22Rv1 (cell line): ENCODE measurements around the gene RFX6.

ENCODE experiments used
- H3K27ac ChIP-seq: fragments of 450-650 bp; 2 replicates; pipeline ENCODE4 v1.5.1; 2017
- CTCF ChIP-seq: fragments of 450-650 bp; IDR thresholded peaks from 2 replicates; pipeline ENCODE4 v1.5.1; 2017; ENCODE audit warnings: mild to moderate bottlenecking
- ZFX ChIP-seq: fragments of 450-650 bp; IDR thresholded peaks from 2 replicates; pipeline ENCODE4 v1.6.1; 2017; ENCODE audit warnings: antibody characterized with exemption, borderline replicate concordance

The RFX6 gene

GRCh38 chr6:116894669-116895068 is 17.6 kb downstream of the RFX6 start:
- TF ChIP-seq CTCF: no peak
- TF ChIP-seq ZFX: no peak
- no peak overlapping the region for H3K27ac ChIP-seq

- TF ChIP-seq ZFX: no peak
- no peak for TF ChIP-seq CTCF
- no peak overlapping the region for H3K27ac ChIP-seq
Measured at GRCh38 chr6:116895935-116896334, 18.9 kb downstream of the RFX6 start.

DNA sequence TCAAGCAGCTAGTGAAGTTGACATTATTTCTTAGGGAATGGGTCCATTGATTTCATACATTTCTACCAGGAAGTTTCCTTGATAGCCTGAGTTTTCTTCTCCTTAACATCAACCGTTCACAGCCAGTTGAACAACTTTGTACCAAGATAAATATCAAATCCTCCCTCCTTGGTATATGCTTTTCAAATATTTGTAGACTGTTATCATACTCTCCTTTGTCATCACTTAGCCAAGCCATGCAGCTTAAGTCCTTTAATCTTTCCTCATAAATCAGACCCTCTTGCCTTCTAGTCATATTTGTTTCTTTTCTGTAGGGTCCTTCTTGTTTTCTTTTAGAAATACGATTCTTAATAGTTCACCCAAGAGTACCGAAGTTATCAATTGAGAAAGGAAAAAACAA is 25.6 kb downstream of the RFX6 start:
- no peak overlapping the region for H3K27ac ChIP-seq

DNA sequence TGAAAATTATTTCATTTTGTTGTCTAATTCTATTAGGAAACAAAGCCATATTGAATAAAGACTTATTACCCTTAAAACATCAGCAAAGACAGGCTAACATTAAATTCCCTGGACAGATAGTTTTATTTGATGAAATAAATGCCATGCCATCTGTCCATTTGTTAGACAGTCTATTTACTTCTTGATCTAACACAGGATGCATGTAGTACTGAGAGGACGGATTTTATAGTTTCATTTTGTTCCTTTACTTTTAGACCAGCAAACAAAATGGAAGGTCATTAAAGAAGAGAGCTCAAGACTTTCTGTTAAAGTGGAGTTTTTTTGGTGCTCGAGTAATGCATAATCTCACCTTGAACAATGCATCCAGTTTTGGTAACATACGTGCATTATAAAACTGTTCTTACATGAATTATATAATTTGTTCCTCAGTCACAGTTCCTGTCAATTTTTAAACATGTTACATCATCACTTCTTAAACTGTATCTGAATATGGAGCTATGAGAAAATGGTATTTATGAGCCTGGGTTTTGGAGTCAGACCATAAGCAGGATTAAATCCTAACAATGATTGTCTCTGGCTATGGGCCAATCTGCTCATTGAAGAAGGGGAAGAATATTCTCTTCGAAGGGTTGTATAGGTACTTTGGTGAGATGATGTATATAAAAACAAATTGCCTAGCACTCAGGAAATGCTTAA is 46.0 kb downstream of the RFX6 start:
- H3K27ac ChIP-seq: peak overlapping the region; percentile 43
- no peak for TF ChIP-seq CTCF
- TF ChIP-seq ZFX: no peak

More for the DNA sequence above, 25.6 kb downstream of the RFX6 start:
- TF ChIP-seq CTCF (no peak), ZFX (no peak)

GRCh38 chr6:116924245-116924644 is 47.2 kb downstream of the RFX6 start:
- no peak overlapping the region; the same call in 1 of the 2 replicates for H3K27ac ChIP-seq
- TF ChIP-seq CTCF: no peak
- TF ChIP-seq ZFX: no peak

GRCh38 chr6:116925088-116925794 is 48.2 kb downstream of the RFX6 start:
- H3K27ac ChIP-seq: no peak overlapping the region
- TF ChIP-seq ZFX (no peak), CTCF (no peak)

DNA sequence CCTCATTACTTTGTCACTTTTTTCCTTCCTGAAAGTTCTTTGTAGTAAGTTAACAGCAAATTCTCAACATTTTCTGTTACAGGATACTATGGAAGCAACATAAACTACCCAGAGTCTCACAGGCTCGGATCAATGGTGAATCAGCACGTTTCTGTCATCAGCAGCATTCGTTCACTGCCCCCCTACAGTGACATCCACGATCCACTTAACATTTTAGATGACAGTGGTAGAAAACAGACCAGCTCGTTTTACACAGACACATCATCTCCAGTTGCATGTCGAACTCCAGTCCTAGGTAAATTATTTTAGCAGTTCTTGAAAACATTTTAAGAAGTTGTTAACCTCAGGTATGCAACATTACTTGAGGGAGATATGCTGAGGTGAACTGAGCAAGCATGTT is 51.6 kb downstream of the RFX6 start:
- no peak overlapping the region for H3K27ac ChIP-seq
- TF ChIP-seq CTCF (no peak), ZFX (no peak)
